A673 (cell line): ENCODE measurements around the gene EEFSEC.

Source experiments
- CTCF ChIP-seq: fragments of 300-800, 200-600 bp; sonication (generic); conservative IDR thresholded peaks from 2 replicates; pipeline ENCODE4 v1.5.1; 2017; ENCODE audit warnings: low read depth, mild to moderate bottlenecking, antibody characterized with exemption, low read length, moderate library complexity, mixed read lengths
- EZH2 ChIP-seq: fragments of 200-600 bp; sonication (generic); IDR thresholded peaks from 2 replicates; pipeline ENCODE4 v1.6.1; 2017; ENCODE audit warnings: borderline replicate concordance, low read depth, mild to moderate bottlenecking, mixed read lengths, antibody characterized with exemption, low read length; ENCODE audit not compliant: poor library complexity, severe bottlenecking

- no peak for TF ChIP-seq CTCF
- TF ChIP-seq EZH2: no peak
Measured at GRCh38 chr3:128424508-128425069, 271.3 kb downstream of the EEFSEC start.
